Measurements from ENCODE around the gene COL20A1.

The COL20A1 gene

DNA sequence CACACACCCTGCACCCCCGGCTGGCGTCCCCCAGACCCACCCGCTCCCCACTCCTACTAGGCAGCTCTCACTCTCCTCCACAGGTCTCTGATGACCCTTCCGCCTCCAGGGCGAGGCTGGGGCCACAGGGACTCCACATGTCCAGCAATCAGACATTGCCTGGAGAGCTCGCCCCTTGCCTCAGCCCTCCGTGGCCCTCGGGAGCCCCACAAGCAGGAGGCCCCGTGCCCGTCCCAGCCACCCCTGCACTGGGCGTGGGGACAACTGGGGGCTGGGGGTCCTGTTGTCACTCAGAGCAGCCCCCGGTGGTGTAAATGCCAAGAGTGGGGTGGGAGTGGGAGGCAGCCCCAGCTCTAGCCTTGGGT is 1.5 kb downstream of the COL20A1 start:
- no peak for DNase-seq (ENCODE audit: extremely low spot score)
- POLR2A ChIA-PET = no interaction called here
- CTCF ChIA-PET = interaction anchor here (1.3 to 1.6 kb wide), 3 partner anchors 8 to 87 kb away, joined by 3 to 9 read pairs (median 4); no protein-coding TSS in a partner anchor
- TF ChIP-seq, protein P1, sequence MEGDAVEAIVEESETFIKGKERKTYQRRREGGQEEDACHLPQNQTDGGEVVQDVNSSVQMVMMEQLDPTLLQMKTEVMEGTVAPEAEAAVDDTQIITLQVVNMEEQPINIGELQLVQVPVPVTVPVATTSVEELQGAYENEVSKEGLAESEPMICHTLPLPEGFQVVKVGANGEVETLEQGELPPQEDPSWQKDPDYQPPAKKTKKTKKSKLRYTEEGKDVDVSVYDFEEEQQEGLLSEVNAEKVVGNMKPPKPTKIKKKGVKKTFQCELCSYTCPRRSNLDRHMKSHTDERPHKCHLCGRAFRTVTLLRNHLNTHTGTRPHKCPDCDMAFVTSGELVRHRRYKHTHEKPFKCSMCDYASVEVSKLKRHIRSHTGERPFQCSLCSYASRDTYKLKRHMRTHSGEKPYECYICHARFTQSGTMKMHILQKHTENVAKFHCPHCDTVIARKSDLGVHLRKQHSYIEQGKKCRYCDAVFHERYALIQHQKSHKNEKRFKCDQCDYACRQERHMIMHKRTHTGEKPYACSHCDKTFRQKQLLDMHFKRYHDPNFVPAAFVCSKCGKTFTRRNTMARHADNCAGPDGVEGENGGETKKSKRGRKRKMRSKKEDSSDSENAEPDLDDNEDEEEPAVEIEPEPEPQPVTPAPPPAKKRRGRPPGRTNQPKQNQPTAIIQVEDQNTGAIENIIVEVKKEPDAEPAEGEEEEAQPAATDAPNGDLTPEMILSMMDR (IDR thresholded peaks at IDR 0.05; ENCODE audit: control extremely low read depth, extremely low read depth, low read depth, missing control alignments) = no peak

DNA sequence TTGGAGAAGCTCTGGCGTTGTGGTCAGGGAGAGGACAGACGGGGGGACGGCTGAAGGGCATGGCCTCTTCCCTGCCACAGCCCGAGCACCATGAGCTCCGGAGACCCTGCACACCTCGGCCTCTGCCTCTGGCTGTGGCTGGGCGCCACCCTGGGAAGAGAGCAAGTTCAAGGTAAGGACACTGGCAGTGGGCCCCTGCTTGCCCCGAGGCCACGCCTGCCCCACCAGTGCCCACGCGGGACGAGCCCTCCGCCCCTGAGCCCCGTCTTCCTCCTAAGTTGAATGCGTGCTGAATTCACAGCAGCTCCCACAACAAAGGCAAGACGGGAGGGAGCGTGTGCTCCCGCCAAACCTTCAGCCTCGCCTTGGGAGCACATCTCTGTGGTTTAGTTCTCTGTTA is 2.0 kb downstream of the COL20A1 start:
- no peak for DNase-seq (ENCODE audit: extremely low spot score)
- TF ChIP-seq, protein P1 (IDR thresholded peaks at IDR 0.05; ENCODE audit: control extremely low read depth, extremely low read depth, low read depth, missing control alignments) = no peak
- CTCF ChIA-PET = interaction anchor here (1.3 to 1.6 kb wide), 3 partner anchors 8 to 86 kb away, joined by 3 to 9 read pairs (median 4); no protein-coding TSS in a partner anchor
- POLR2A ChIA-PET = no interaction called here

DNA sequence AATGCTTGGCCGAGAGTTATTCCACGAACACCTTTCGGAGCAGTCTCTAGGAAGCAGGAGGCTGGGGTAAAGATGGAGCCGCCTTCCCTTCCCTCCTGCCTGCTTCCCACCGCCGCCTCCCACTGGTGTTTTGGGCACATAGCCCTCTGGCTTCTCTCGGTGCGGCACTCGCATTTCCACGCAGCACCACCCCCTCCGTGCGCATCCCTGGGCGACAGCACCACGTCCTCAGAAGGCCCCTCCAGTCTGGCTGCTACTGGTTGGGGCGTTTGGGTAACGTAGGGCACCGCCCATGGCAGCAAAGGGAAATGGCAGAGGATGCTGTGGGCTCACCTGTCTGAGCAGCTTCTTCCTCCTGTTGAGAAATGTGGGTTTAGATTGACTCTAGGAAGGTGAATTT is 2.4 kb downstream of the COL20A1 start:
- ChIA-PET CTCF (interaction anchor here (1.3 to 1.6 kb wide), 3 partner anchors 9 to 86 kb away, joined by 3 to 9 read pairs (median 4); no protein-coding TSS in a partner anchor), POLR2A (no interaction called here)
- no peak for DNase-seq (ENCODE audit: extremely low spot score)
- TF ChIP-seq, protein P1 (IDR thresholded peaks at IDR 0.05; ENCODE audit: control extremely low read depth, extremely low read depth, low read depth, missing control alignments) = no peak

DNA sequence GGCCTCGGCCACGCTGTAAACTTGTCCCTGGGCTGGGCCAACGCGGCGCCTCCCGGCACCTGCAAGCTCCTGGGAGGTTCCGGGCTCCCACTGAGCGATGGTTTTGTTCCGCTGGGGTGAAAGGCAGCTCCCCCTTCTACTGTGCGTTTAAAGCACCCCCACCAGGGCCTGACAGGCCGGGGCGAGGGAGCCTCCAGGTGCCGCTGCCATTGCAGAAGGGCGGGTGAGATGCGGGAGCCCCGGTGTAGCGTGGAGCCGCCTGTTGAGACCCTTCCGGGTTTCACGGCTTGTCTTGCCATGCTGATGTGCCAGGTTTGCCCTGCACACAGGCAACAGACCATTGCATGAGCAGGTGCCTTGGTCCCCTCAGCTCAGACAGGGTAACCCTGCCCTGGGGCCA is 2.9 kb downstream of the COL20A1 start:
- POLR2A ChIA-PET = no interaction called here
- CTCF ChIA-PET = interaction anchor here (1.3 to 1.5 kb wide), 2 partner anchors 9 to 85 kb away, joined by 3 to 4 read pairs; no protein-coding TSS in a partner anchor
- TF ChIP-seq, protein P1 (IDR thresholded peaks at IDR 0.05; ENCODE audit: control extremely low read depth, extremely low read depth, low read depth, missing control alignments) = no peak
- no peak for DNase-seq (ENCODE audit: extremely low spot score)

DNA sequence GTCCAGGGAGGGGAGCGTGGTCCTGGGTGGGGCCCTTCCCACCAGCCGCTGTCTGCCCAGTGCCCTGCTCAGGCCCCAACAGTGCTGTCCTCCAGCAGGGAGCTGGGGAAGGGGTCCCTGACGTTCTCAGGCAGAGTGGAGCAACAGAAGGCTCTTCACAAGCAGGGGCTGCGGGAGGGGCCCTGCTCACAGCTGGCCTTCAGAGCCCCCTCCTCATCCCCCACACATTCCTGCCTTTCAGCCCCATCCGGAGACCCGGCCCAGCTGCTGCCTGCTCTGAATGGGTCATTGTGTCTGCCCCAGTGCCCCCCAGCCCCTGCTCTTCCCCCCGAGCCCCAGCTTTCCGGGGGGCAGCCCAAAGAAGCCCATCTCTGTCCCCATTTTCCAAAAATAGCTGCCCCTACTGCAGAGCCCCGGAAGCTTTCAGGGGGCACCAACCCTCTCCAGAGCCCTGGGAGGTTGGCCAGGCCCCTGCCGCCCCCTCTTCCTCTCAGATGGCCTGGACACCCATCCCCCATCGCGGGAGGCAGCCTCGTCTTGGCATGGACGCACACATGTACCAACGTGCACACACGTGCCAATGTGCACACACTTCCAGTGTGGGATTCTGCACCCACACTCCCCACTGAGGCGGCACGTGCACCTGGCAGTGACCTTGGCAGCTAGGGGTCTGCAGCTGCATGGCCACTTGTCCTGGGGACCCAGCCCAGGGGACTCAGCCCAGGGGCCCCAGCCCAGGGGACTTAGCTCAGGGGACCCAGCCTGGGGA is 3.7 kb downstream of the COL20A1 start:
- ChIA-PET CTCF (interaction anchor here (1.5 kb wide), 1 partner anchor 13 kb away, joined by 5 read pairs; no protein-coding TSS in a partner anchor), POLR2A (interaction anchor here (0.7 kb wide), 1 partner anchor 14 kb away, joined by 3 read pairs; no protein-coding TSS in a partner anchor)
- TF ChIP-seq, protein P1 (IDR thresholded peaks at IDR 0.05; ENCODE audit: control extremely low read depth, extremely low read depth, low read depth, missing control alignments) = no peak
- DNase-seq (ENCODE audit: extremely low spot score) = no peak

DNA sequence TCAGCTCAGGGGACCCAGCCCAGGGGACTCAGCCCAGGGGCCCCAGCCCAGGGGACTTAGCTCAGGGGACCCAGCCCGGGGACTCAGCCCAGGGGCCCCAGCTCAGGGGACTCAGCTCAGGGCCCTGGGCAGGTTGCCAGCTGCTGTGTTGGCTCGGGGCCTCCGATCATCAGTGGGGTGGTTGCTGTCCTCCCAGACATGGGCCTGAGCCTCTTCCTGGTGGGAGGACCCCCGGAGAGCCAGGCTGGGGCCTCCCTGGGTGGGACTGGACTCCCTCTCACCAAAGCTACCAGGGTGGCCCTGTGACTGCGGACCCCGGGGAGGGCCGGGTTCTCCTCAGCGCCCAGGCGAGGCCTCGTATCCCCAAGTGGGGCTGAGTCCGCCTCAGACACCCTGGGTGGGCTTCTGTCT is 4.4 kb downstream of the COL20A1 start:
- TF ChIP-seq, protein P1 (IDR thresholded peaks at IDR 0.05; ENCODE audit: control extremely low read depth, extremely low read depth, low read depth, missing control alignments) = no peak
- POLR2A ChIA-PET = no interaction called here
- CTCF ChIA-PET = interaction anchor here (1.5 kb wide), 1 partner anchor 13 kb away, joined by 5 read pairs; no protein-coding TSS in a partner anchor
- DNase-seq (ENCODE audit: extremely low spot score) = no peak
